HepG2 (cell line): ENCODE measurements around the gene SNF8. TPM values are rescaled to one million over a fixed set of nuclear protein-coding genes. Genes with fewer than 3 reads are reported as not detected.

Source experiments
- ADNP ChIP-seq: sonication (generic); formaldehyde crosslinking; IDR thresholded peaks from 2 replicates; pipeline ENCODE4 v1.4.0; 2020; ENCODE audit warnings: missing genetic modification reagents
- ARNTL ChIP-seq: sonication (generic); formaldehyde crosslinking; IDR thresholded peaks from 2 replicates; pipeline ENCODE4 v1.4.0; 2020; ENCODE audit warnings: mild to moderate bottlenecking, missing genetic modification reagents
- ATM ChIP-seq: fragments of 450-650 bp; IDR thresholded peaks from 2 replicates; pipeline ENCODE4 v1.7.1; 2017; ENCODE audit warnings: mild to moderate bottlenecking, borderline replicate concordance
- ELF1 ChIP-seq: sonication (generic); formaldehyde crosslinking; IDR thresholded peaks from 2 replicates; pipeline ENCODE4 v1.4.0; 2020; ENCODE audit warnings: missing genetic modification reagents
- GABPA ChIP-seq, 2 experiments: IDR thresholded peaks; 2 replicates each; pipeline ENCODE4 v1.6.1; 2011 to 2016; ENCODE audit warnings: low read depth in 2 of 2, low read length in 1 of 2, missing biosample characterization in 1 of 2, missing genetic modification characterization in 1 of 2
- GPBP1L1 ChIP-seq: sonication (generic); formaldehyde crosslinking; IDR thresholded peaks from 2 replicates; pipeline ENCODE4 v1.5.0; 2020; ENCODE audit warnings: mild to moderate bottlenecking, missing genetic modification reagents
- HDAC6 ChIP-seq: fragments of 200-600 bp; sonication (generic); IDR thresholded peaks from 2 replicates; pipeline ENCODE4 v1.7.0; 2017; ENCODE audit warnings: mild to moderate bottlenecking, antibody characterized with exemption, low read length, low read depth
- HHEX ChIP-seq: IDR thresholded peaks from 2 replicates; pipeline ENCODE4 v1.6.1; 2016; ENCODE audit warnings: control low read depth
- NFIB ChIP-seq: sonication (generic); formaldehyde crosslinking; IDR thresholded peaks from 2 replicates; pipeline ENCODE4 v1.9.0; 2021; ENCODE audit warnings: missing genetic modification reagents, mild to moderate bottlenecking, borderline replicate concordance
- NFIC ChIP-seq: IDR thresholded peaks from 2 replicates; pipeline ENCODE4 v1.6.1; 2012; ENCODE audit warnings: mild to moderate bottlenecking, low read length, inconsistent platforms
- RBM39 ChIP-seq: fragments of 200-400 bp; formaldehyde crosslinking; IDR thresholded peaks from one replicate; pipeline ENCODE4 v1.6.1; 2018; ENCODE audit warnings: antibody characterized with exemption, mild to moderate bottlenecking, low read depth, low read length; ENCODE audit not compliant: poor library complexity, severe bottlenecking
- SIX4 ChIP-seq: sonication (generic); formaldehyde crosslinking; IDR thresholded peaks from 2 replicates; pipeline ENCODE4 v1.4.0; 2020; ENCODE audit warnings: missing genetic modification reagents
- SNAPC2 ChIP-seq: sonication (generic); formaldehyde crosslinking; IDR thresholded peaks from 2 replicates; pipeline ENCODE4 v1.8.1; 2022; ENCODE audit warnings: mild to moderate bottlenecking, missing genetic modification reagents
- SSRP1 ChIP-seq: IDR thresholded peaks from 2 replicates; pipeline ENCODE4 v1.6.1; 2016; ENCODE audit warnings: control low read depth
- THAP11 ChIP-seq: IDR thresholded peaks from 2 replicates; pipeline ENCODE4 v1.6.1; 2016; ENCODE audit warnings: missing biosample characterization, missing genetic modification reagents
- ZC3H4 ChIP-seq: sonication (generic); formaldehyde crosslinking; IDR thresholded peaks from 2 replicates; pipeline ENCODE4 v1.4.0; 2020; ENCODE audit warnings: missing genetic modification reagents, borderline replicate concordance
- ZNF333 ChIP-seq: sonication (generic); formaldehyde crosslinking; IDR thresholded peaks from 2 replicates; pipeline ENCODE4 v1.4.0; 2020; ENCODE audit warnings: mild to moderate bottlenecking, missing genetic modification reagents, borderline replicate concordance
- ZNF549 ChIP-seq: sonication (generic); formaldehyde crosslinking; IDR thresholded peaks from 2 replicates; pipeline ENCODE4 v1.5.0; 2020; ENCODE audit warnings: missing genetic modification reagents
- ZNF75D ChIP-seq: sonication (generic); formaldehyde crosslinking; IDR thresholded peaks from 2 replicates; pipeline ENCODE4 v1.8.1; 2023; ENCODE audit warnings: missing genetic modification reagents, mild to moderate bottlenecking, borderline replicate concordance
- polyA plus RNA-seq, 8 experiments: library from polyadenylated mRNA; depleted of rRNA in 3 of 8; stranded (reverse) in 7 of 8; unstranded in 1 of 8; fragments of >200 nt; fragmentation: Illumina TruSeq in 4 of 8; extraction: Trizol in 4 of 8; gene quantifications; 2 replicates each; pipeline versions ENCODE4 v1.2.1 to v1.2.3, GENCODE V29; 2011 to 2016; ENCODE audit warnings: low read depth in 4 of 8, missing spikeins in 1 of 8, mixed read lengths in 1 of 8; ENCODE audit not compliant: insufficient read depth in 1 of 8
- total RNA-seq, 5 experiments: library from RNA; depleted of rRNA; stranded (reverse); fragments of >200 nt; fragmentation: Illumina TruSeq; extraction: Trizol; gene quantifications; 2 replicates each; pipeline ENCODE4 v1.2.3, GENCODE V29; 2016; ENCODE audit warnings: low read depth in 1 of 5
- TF ChIP-seq, protein P1 (sequence below): sonication (generic); formaldehyde crosslinking; IDR thresholded peaks from 2 replicates; pipeline ENCODE4 v1.4.0; 2020; ENCODE audit warnings: missing genetic modification reagents, borderline replicate concordance
- TF ChIP-seq, protein P2 (sequence below): sonication (generic); formaldehyde crosslinking; IDR thresholded peaks from 2 replicates; pipeline ENCODE4 v1.5.1; 2020; ENCODE audit warnings: missing genetic modification reagents, mild to moderate bottlenecking, borderline replicate concordance
- TF ChIP-seq, protein P3 (sequence below): sonication (generic); formaldehyde crosslinking; IDR thresholded peaks from 2 replicates; pipeline ENCODE4 v1.4.0; 2020; ENCODE audit warnings: mild to moderate bottlenecking, low read depth, missing genetic modification reagents
- TF ChIP-seq, protein P4 (sequence below): sonication (generic); formaldehyde crosslinking; IDR thresholded peaks from 2 replicates; pipeline ENCODE4 v1.8.1; 2023; ENCODE audit warnings: mild to moderate bottlenecking, missing genetic modification reagents

Gene SNF8
- total and polyA plus RNA-seq, 2 of the 13 experiments (the other 11 are each of a cell fraction or from before 2014, with no cell fraction given) = 114 to 153 TPM

DNA sequence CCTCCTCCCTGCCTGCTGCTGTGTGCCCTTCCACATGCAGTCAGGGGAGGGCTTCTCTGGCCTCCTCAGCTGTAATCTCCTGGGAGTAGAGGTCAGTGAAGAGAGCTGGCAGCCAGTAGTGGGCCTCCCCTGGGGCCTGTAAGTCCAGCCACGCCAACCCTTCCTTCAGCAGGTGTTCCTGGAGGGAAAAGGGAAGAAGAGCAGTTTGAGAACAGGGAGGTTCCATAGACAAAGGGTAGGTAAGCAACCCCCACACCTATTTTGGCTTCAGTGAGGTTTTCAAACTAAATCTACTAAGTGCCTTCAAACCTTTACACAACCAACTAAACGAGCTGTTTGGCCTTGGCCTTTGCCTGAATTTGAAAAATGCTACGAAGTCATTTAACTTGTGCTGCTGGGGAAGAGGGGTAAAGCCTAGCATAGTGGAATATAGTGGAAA, 14.2 kb downstream of the SNF8 start (continued):
- TF ChIP-seq GABPA (IDR thresholded peaks at IDR 0.05; ENCODE audit: low read depth, low read length) = no peak
- 0 out of 2 replicates have a peak, but pooled peaks have one; percentile 9 for TF ChIP-seq GABPA (CRISPR knock-in tag; IDR thresholded peaks at IDR 0.05; ENCODE audit: low read depth)
- TF ChIP-seq ELF1 (CRISPR knock-in tag) = no peak
- no peak for TF ChIP-seq NFIC
- TF ChIP-seq, protein P1, sequence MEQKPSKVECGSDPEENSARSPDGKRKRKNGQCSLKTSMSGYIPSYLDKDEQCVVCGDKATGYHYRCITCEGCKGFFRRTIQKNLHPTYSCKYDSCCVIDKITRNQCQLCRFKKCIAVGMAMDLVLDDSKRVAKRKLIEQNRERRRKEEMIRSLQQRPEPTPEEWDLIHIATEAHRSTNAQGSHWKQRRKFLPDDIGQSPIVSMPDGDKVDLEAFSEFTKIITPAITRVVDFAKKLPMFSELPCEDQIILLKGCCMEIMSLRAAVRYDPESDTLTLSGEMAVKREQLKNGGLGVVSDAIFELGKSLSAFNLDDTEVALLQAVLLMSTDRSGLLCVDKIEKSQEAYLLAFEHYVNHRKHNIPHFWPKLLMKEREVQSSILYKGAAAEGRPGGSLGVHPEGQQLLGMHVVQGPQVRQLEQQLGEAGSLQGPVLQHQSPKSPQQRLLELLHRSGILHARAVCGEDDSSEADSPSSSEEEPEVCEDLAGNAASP (CRISPR knock-in tag) = no peak
- TF ChIP-seq ZNF75D (CRISPR knock-in tag) = no peak
- TF ChIP-seq ADNP (CRISPR knock-in tag) = no peak
- peak; percentile 82; the same call in 1 of the 2 replicates for TF ChIP-seq SNAPC2 (CRISPR knock-in tag)
- TF ChIP-seq ATM = no peak
- no peak for TF ChIP-seq ZC3H4
- 0 out of 2 replicates have a peak, but pooled peaks have one; percentile 44 for TF ChIP-seq ZNF549 (CRISPR knock-in tag)
- TF ChIP-seq HHEX (CRISPR knock-in tag) = no peak
- TF ChIP-seq ARNTL (CRISPR knock-in tag) = no peak
- no peak for TF ChIP-seq HDAC6
- no peak for TF ChIP-seq NFIB (CRISPR knock-in tag)
- TF ChIP-seq THAP11 (CRISPR knock-in tag) = 0 out of 2 replicates have a peak, but pooled peaks have one; percentile 2
- TF ChIP-seq SSRP1 = peak; percentile 71; the same call in 1 of the 2 replicates
- TF ChIP-seq, protein P2, sequence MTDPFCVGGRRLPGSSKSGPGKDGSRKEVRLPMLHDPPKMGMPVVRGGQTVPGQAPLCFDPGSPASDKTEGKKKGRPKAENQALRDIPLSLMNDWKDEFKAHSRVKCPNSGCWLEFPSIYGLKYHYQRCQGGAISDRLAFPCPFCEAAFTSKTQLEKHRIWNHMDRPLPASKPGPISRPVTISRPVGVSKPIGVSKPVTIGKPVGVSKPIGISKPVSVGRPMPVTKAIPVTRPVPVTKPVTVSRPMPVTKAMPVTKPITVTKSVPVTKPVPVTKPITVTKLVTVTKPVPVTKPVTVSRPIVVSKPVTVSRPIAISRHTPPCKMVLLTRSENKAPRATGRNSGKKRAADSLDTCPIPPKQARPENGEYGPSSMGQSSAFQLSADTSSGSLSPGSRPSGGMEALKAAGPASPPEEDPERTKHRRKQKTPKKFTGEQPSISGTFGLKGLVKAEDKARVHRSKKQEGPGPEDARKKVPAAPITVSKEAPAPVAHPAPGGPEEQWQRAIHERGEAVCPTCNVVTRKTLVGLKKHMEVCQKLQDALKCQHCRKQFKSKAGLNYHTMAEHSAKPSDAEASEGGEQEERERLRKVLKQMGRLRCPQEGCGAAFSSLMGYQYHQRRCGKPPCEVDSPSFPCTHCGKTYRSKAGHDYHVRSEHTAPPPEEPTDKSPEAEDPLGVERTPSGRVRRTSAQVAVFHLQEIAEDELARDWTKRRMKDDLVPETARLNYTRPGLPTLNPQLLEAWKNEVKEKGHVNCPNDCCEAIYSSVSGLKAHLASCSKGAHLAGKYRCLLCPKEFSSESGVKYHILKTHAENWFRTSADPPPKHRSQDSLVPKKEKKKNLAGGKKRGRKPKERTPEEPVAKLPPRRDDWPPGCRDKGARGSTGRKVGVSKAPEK (CRISPR knock-in tag) = no peak
- no peak for TF ChIP-seq GPBP1L1 (CRISPR knock-in tag)
- TF ChIP-seq, protein P3, sequence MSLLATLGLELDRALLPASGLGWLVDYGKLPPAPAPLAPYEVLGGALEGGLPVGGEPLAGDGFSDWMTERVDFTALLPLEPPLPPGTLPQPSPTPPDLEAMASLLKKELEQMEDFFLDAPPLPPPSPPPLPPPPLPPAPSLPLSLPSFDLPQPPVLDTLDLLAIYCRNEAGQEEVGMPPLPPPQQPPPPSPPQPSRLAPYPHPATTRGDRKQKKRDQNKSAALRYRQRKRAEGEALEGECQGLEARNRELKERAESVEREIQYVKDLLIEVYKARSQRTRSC (CRISPR knock-in tag) = no peak
- no peak for TF ChIP-seq RBM39
- TF ChIP-seq, protein P4, sequence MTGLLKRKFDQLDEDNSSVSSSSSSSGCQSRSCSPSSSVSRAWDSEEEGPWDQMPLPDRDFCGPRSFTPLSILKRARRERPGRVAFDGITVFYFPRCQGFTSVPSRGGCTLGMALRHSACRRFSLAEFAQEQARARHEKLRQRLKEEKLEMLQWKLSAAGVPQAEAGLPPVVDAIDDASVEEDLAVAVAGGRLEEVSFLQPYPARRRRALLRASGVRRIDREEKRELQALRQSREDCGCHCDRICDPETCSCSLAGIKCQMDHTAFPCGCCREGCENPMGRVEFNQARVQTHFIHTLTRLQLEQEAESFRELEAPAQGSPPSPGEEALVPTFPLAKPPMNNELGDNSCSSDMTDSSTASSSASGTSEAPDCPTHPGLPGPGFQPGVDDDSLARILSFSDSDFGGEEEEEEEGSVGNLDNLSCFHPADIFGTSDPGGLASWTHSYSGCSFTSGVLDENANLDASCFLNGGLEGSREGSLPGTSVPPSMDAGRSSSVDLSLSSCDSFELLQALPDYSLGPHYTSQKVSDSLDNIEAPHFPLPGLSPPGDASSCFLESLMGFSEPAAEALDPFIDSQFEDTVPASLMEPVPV (CRISPR knock-in tag) = 0 out of 2 replicates have a peak, but pooled peaks have one; percentile 43
- TF ChIP-seq SIX4 = no peak
- no peak for TF ChIP-seq ZNF333 (CRISPR knock-in tag)
